ENCODE measurements around the gene PITX2. TPM values are rescaled to one million over a fixed set of nuclear protein-coding genes. Genes with fewer than 3 reads are reported as not detected.

The PITX2 gene
- total RNA-seq, 1 experiment from 2014 or later = 1.1 TPM

- no peak for DNase-seq (ENCODE audit: low read depth, low spot score)
- in situ Hi-C loops (cut with HindIII; ENCODE audit: low pct_unique_long_range_greater_than_20kb, low sequenced_read_pairs) = no loop called here
Measured at GRCh38 chr4:110638089-110638746, 15.3 kb upstream of the PITX2 start.

- in situ Hi-C loops (cut with HindIII; ENCODE audit: low pct_unique_long_range_greater_than_20kb, low sequenced_read_pairs) = no loop called here
- DNase-seq (ENCODE audit: low read depth, low spot score) = no peak
Measured at GRCh38 chr4:110637408-110638088, 14.7 kb upstream of the PITX2 start.

GRCh38 chr4:110636680-110637407 is 14.0 kb upstream of the PITX2 start:
- in situ Hi-C loops (cut with HindIII; ENCODE audit: low pct_unique_long_range_greater_than_20kb, low sequenced_read_pairs) = no loop called here
- DNase-seq (ENCODE audit: low read depth, low spot score) = no peak

- in situ Hi-C loops (cut with HindIII; ENCODE audit: low pct_unique_long_range_greater_than_20kb, low sequenced_read_pairs) = no loop called here
- DNase-seq (ENCODE audit: low read depth, low spot score) = no peak
Measured at GRCh38 chr4:110636171-110636679, 13.3 kb upstream of the PITX2 start.

- no peak for DNase-seq (ENCODE audit: low read depth, low spot score)
- in situ Hi-C loops (cut with HindIII; ENCODE audit: low pct_unique_long_range_greater_than_20kb, low sequenced_read_pairs) = no loop called here
Measured at GRCh38 chr4:110635163-110635865, 12.4 kb upstream of the PITX2 start.

DNA sequence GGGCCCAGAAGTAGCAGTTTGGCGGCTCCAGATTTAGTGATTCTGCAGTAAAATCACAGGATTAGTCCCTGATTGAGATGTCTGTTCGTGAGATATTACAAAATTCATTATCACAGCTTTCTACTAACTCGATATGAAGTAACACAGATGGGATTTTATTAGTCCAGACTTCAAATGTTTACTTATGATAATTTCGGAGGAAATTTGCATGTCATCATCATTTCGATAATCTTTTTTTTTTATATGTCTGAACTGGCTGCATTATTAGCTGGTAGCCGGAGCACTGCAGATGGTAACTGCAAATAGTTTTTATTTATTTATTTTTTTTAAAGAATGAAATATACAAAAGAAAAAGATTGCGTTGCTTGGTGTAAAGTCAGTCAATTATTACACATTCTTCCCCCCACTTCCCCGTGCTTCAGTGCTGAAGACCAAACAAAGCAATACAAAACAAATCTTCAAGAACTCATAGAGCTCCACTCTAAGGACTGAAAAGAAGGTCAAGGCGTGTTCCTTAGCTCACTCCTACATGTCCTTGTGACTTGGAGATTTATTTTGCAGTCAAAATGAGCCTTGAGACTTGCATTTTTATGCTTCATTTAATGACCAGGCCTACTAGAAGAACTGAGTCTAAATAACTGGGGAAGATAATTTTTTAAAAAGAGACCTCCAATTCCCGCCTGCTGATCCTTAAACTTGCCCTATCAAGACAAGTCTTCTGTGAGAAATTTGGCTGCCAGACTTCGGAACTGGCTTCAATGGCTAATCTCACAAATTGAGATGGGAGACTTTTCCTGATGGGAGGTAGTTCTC is 11.7 kb upstream of the PITX2 start:
- DNase-seq (ENCODE audit: low read depth, low spot score) = no peak
- in situ Hi-C loops (cut with HindIII; ENCODE audit: low pct_unique_long_range_greater_than_20kb, low sequenced_read_pairs) = no loop called here

- in situ Hi-C loops (cut with HindIII; ENCODE audit: low pct_unique_long_range_greater_than_20kb, low sequenced_read_pairs) = no loop called here
- no peak for DNase-seq (ENCODE audit: low read depth, low spot score)
Measured at GRCh38 chr4:110633358-110634341, 10.8 kb upstream of the PITX2 start.

DNA sequence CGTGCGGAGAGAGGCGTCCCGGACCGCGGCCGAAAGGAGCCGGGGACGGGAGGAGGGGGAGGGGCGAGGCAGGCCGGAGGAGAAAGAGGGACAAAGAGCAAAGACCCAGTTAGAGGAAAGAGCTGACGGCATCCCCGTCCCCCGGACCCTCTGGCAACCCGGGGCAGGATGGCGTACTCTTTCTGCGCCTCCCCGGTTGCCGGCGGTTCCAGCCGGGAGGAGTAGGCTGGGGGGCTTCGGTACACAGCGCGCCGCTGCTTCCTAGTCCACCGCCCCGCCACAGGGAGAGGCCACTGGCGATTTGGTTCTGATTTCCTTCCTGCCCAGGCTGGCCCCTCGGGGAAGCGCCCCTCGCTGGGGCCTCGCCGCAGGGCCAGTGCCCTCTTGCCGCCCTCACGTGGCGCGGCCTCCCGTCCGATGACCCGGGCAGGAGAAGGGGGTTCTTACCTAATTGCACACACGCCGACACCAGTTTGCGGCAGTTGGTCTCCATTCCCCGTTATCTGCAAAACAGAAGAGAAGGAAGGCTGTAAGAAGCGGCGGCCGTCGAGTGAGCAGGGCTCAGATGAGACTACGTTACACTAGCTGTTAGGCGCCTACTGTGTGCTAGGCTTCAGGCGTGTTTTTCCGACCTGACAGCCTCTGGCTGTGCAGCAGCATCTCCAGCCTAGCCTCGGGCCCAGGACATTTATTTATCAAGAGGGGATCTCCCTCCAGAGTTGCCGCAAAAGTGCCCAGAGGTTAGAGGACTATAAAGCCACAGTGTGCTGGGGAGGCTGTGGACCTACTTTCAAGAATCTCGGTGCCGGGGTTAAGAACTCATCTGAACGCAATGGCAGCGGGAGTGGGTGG is 9.9 kb upstream of the PITX2 start:
- DNase-seq (ENCODE audit: low read depth, low spot score) = no peak
- in situ Hi-C loops (cut with HindIII; ENCODE audit: low pct_unique_long_range_greater_than_20kb, low sequenced_read_pairs) = no loop called here

GRCh38 chr4:110631584-110632505 is 9.0 kb upstream of the PITX2 start:
- in situ Hi-C loops (cut with HindIII; ENCODE audit: low pct_unique_long_range_greater_than_20kb, low sequenced_read_pairs) = no loop called here

DNA sequence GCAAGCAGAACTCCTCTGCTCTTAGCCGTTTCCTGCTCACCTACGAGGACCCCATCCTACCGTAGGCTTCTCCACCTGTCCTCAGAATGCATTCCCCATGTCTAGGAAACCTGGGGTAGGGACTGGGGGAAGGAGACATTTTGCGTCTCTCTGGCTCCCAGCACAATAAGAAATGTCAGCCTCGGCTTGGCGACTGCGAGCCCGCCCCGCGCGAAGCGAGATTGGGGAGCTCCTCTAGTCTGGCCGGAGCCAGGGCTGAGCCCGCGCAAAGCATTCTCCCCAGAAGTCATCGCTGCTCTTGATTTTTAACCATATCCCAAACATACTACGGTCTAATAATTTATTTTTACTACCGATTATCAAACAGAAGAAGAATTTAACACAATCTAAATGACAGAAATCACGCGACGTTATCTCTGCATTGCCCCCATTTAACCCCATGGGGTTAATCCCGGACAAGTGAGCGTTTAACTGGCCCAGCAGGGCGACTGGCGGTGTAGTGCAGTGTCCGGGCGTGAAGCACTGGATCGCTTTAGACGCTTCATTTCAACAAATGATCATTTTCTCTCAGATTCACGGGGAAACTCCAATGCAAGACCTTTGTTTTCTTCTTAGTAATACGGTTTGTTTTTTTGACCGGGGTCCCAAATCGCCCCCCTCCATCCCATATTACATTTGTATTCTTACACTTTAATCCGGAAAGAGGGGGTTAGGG is 8.0 kb upstream of the PITX2 start:
- in situ Hi-C loops (cut with HindIII; ENCODE audit: low pct_unique_long_range_greater_than_20kb, low sequenced_read_pairs) = no loop called here
- no peak for DNase-seq (ENCODE audit: low read depth, low spot score)

More at GRCh38 chr4:110631584-110632505, 9.0 kb upstream of the PITX2 start:
- peak; percentile 83 for DNase-seq (ENCODE audit: low read depth, low spot score)

DNA sequence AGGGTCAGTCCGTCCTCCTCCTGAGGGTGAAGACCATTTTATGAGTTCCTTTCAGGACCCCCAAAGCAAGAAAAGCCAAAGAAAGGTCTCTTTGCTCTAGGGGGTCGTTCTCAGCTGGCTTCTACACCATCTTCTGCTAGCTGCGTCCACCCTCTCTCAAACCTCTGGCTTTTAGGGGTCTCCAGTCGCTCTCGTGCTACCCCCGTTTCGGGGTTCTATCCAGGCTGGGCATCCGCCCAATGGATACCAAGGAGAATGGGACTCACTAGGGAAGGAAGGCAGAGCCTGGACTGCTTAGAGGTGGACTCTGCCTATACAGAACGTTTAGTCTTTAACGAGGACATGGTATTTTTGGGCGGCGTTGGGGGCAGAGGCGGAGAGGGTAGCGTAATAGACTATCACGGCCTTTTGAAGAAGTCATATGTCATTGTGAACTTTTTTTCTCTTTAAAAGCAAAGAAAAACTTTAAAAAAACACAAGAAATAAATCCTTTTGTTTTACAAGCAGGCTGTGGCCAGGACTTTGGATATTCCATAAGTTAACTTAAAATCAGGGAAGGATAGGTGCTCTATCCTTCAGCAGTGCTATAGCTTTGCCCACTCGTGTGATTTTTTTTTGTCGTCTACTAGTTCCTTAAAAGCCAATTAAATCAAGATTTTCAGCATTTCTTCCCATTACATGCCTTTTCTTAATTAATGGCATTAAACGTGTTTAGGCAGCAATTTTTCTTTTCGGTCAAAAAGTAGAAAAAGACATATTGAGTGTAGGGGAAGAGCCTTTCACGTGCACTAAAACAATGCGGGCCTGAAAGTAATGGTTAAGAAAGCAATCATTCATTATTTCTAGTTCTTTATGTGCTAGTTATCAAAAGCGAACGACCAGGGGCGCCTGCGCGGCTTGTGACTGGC is 7.2 kb upstream of the PITX2 start:
- no peak for DNase-seq (ENCODE audit: low read depth, low spot score)

DNA sequence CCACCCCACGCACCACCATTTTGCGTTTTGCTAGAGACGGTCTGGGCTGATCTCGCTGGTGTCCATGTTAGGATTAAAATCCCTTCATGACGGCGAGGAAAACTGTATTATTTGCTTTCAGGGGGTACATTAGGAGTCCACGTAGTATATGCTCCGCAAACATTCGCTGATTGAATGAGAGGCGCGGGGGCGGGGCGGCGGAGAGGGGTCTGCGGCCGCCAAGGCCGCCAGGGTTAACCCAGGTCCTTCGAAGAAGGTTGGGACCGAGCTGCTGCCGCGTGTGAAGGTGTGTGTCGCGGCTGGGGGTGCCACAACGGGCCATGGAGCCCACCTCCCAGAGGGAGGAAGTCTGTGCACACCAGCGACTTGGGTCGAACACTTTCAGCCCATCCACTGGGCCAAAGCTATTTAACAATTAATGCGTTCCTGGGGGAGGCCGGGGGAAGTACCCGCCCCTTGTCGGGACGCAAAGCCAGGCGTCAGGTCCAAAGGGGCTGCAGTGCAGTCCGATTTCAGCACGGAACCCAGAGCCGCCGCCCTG is 6.4 kb upstream of the PITX2 start:
- DNase-seq (ENCODE audit: low read depth, low spot score) = no peak
- in situ Hi-C loops (cut with HindIII; ENCODE audit: low pct_unique_long_range_greater_than_20kb, low sequenced_read_pairs) = no loop called here

More for the DNA sequence above, 7.2 kb upstream of the PITX2 start:
- in situ Hi-C loops (cut with HindIII; ENCODE audit: low pct_unique_long_range_greater_than_20kb, low sequenced_read_pairs) = no loop called here

Data from SK-MEL-5 (cell line).